A204.1 (cell line): ENCODE results near the gene PDCD7.
"Not testable (repeated sequence)": the region's sequence is repeated elsewhere in the genome, so short reads cannot be mapped to it uniquely, and the experiment has no call there.

Experiments
- FAIRE-seq: peaks from 2 replicates; lab custom pipeline; 2012; peaks lifted over from hg19 to GRCh38; lab: Jason Lieb, UNC

PDCD7 gene

GRCh38 chr15:65115542-65115941 is 18.1 kb downstream of the PDCD7 start:
- no peak for FAIRE-seq

DNA sequence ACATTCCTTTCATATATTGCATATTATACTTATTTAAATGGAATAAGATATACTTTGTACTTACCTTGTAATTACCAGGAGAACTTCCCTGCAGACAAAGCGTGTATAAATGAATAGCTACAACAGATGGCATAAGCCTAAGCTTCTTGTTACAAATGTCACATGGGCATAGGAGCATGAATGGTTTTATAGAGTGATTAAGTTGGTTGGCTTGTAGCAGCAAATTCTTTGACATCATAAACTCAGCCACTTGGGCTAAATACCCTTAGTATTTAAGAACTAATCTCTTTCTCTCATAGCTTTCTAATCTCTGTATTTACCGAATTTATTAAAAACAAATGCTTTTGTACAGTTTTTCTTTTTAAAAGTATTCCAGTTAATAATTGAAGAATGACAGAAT is 18.5 kb downstream of the PDCD7 start, which contains the start of gene UBAP1L:
TSS of gene UBAP1L (minus strand) at position 115 of the 400 bp plus-strand sequence. CDS start 8,985 bp downstream, outside the sequence.
- FAIRE-seq, result no peak

GRCh38 chr15:65110676-65111292 is 22.8 kb downstream of the PDCD7 start:
- no peak for FAIRE-seq

DNA sequence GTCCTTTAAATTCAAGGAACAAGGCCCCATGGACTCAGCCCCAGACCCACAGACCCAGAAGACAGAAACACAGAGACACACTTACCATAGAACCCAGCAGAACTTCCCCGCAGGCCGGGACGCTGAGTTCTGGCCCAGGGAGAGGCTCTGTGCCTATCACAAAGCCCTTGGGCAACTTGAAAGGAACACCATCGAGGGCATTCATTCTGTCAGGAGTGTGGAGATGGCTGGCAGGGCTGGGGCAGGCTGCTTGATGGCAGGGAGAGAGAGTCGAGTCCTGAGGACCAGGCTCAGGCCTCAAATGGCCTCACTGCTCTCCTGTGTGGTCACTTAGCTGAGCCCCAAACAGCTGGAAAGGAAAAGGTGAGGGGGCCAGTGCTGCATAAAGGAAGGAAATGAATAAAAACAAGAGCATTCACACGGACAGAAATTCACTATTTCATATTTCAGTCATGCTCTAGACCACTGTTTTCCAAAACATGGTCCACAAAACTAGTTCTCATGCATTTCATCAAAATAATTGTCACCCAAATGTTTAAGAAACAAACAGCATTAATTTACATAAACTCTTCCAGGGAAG is 27.5 kb downstream of the PDCD7 start:
- FAIRE-seq, result no peak

- no peak for FAIRE-seq
Measured at GRCh38 chr15:65105038-65105437, 28.6 kb downstream of the PDCD7 start.

- FAIRE-seq, result no peak
Measured at GRCh38 chr15:65102912-65103311, 30.7 kb downstream of the PDCD7 start.

- FAIRE-seq, result no peak
Measured at GRCh38 chr15:65101891-65102708, 31.5 kb downstream of the PDCD7 start.

DNA sequence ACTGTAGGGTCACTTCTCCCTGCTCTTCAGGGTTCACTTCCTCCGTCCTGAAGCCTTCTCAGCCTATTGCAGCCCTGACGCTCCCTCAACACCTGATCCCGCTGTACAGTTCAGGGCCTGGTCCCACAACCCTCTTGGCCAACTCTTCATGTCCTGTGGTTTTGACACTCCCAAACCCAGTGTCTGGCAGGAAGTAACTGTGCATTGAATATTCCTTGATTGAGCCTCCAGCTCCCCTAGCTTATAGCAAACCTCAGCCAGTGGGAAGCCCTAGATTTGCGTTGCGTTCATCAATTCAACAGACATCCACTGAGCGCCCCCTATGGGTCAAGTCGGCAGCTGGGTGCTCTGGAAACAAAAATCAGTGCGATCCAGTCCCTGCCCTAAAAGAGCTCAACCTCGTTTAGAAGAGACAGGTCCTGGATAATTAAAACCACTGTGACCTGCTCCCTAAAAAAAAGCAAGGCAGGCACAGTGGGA is 32.2 kb downstream of the PDCD7 start:
- no peak for FAIRE-seq

DNA sequence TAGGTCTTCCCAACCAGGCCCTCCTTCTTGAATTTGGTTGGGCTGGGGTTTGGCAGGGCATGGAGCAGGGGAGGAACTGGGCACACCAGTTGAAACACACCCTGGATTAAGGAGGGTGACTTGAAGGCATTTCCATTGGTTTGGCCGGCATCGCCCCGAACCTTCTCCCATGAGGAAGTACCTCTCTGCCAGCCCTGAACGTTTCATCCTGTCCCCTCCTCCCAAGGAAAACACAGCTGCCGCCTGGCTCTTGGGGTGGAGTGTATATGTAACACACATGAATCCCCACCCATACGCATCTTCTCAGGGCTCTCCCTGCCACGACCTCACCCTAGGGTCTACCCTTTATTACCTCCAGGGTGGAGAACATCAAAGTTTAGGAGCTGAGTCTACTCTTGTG is 33.2 kb downstream of the PDCD7 start:
- no peak for FAIRE-seq

DNA sequence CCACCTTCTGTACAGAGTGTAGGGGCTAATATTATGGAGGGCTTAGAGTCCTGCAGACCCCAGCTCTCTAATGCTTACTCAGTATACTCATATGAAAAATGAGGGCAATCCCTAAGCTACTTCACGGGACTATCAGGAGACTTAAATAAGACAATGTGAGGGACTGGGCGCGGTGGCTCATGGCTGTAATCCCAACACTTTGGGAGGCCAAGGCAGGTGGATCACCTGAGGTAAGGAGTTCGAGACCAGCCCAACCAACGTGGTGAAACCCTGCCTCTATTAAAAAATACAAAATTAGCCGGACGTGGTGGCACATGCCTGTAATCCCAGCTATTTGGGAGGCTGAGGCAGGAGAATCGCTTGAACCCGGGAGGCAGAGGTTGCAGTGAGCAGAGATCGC is 33.8 kb downstream of the PDCD7 start:
- FAIRE-seq, result not testable (repeated sequence)

DNA sequence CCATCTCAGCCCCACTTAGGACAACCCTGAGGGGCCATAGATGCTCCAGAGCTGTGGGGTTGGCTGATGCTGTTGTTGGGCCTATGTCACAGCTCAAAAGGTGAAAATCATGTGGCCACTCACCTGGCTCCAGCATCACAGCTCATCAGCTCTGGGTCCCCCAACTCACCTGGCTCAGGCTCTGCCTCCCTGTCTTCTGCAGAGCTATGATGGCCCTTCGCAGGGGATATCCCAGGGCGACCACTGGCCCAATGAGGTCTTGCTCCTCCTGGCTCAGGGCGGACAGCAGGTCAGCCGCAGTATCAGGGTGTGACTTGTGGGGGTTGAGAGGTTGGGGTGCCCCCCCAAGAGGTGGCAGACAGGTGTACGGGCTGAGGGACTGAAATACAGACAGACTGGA is 34.3 kb downstream of the PDCD7 start:
- FAIRE-seq, result no peak

DNA sequence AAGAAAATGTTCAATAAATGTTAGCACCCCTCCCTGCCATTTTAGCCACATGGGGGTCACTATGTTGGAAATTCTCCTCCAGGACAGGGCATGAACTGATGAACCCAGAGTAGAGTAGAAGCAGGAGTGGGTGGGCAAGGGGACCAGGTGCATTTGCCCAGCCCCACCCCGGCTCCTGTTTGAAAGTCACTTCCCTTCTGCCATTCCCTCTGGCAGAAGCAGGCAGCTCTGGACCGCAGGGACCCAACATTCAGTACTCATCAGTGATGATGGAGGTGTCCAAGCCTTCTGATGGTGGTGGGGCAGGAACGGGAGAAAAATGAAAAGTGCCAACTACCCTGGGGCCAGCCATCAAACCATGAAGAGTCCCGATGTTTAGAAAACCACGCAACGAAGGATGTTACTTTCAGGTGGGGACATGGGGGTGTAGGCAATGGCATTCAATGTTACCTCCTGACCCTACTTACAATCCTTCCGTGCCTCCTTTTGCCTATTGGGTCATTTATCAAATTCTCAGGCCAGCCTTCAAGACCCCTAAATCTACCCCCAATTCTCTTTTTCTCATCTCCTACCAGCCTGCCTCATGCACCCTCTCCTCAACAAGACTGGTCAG is 35.9 kb downstream of the PDCD7 start:
- FAIRE-seq, result no peak

DNA sequence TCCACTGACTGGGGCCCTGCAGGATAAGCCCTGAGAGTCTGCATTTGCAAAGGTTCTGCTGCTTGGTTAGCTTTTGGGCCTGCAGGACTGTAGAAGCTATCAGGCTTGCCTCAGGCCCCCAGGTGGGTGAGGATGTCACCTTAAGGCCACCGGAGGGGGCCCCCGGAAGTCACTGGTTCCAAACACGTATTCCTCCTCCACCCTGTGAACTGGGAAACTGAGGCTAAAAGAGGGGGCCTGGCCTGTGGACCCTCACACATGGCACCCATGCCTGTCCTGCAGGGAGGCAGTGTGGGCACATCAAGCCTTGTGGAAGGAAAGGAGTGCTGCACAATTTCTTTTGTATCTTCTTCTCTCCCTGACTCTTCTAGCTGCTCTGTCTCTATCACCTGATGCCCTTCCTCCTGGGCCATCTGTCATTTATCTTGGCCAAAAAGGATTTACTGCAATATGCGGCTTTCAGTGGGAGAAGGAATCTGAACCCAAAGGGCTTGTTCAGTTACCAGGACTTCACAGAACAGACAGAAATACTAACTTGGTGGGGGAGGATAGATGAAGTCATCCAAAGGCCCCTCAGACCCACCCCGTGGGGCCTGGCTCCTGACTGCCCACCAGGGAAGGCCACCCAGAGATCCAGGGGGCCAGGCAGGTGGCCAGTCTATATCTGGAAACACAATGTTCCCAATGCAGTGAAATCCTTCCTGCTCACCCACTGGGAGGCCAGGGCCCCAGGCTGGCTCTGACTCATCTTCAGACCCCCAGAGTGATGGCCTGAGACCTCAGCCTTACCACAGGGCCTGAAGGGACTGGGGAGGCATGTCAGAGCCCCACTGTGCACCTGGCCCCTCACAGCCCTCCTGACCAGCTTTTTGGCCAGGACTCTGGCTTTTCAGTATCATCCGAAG is 36.9 kb downstream of the PDCD7 start:
- FAIRE-seq, result no peak

GRCh38 chr15:65095747-65096104 is 37.9 kb downstream of the PDCD7 start:
- FAIRE-seq, result no peak

DNA sequence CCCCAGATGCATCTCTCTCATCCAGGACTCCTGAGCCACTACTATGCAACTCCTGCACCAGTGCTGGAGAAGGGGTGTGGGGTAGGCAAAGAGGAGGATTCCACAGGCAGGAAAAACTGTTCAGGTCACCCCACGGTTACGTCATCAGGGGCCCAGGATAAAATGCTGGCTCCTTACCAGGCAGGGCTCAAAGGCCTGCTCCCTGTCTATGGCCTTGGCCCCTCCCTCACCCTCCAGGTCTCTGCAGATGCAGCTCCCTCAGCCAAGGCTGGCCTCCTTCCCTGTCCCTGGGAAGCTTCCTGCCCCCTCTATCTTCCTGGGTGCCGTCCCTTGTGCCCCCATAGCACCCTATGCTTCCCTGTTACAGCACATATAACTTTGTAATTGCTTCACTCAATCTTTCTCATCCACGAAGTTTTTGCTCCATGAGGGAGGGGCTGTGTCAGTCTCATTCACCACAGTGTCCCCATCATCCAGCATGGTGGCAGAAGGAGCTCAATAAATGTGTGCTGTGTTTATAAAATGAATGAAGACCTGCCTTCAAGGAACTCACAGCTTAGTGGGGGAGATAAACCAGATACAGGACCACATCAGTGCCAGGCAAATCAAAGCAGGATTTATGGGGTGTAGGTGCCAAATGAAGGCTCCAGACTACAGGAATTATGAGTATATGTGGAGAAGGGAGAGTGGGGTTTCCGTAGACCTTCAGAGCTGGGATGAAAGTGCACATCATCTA is 38.4 kb downstream of the PDCD7 start:
- FAIRE-seq, result no peak

DNA sequence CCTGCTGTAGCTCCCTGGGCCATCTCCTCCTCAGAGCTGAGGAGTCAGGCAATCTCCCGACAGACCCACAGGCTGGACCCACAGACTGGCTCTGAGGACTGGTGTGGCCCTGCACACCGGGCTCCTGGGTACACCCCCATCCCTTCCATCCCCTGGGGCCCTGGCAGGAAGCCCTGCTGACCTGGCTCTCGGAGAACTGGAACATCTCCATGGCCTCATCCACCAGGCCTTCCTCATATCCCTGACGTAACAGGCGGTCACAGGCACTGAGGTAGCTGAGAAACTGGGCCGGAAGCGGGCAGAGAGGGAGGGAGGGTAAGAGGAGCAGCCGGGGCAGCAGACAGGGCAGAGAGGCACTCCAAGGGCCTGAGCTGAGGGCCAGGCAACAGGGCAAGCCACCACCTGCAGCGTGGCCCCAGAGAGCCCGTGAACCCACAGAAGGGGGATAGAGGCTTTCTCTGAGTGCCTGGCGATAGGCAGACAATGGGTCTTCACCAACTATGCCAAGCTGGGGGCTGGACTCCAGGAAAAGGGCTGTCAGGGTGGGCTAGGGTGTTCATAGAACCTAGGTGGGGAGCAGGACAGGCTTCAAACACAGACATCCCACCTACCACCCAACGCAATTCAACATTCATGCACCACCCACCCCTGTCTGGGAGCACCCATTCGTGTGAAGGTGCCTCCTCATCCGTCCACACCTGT is 39.2 kb downstream of the PDCD7 start:
- FAIRE-seq, result no peak

- not testable (repeated sequence) for FAIRE-seq
Measured at GRCh38 chr15:65093793-65094170, 39.8 kb downstream of the PDCD7 start.

DNA sequence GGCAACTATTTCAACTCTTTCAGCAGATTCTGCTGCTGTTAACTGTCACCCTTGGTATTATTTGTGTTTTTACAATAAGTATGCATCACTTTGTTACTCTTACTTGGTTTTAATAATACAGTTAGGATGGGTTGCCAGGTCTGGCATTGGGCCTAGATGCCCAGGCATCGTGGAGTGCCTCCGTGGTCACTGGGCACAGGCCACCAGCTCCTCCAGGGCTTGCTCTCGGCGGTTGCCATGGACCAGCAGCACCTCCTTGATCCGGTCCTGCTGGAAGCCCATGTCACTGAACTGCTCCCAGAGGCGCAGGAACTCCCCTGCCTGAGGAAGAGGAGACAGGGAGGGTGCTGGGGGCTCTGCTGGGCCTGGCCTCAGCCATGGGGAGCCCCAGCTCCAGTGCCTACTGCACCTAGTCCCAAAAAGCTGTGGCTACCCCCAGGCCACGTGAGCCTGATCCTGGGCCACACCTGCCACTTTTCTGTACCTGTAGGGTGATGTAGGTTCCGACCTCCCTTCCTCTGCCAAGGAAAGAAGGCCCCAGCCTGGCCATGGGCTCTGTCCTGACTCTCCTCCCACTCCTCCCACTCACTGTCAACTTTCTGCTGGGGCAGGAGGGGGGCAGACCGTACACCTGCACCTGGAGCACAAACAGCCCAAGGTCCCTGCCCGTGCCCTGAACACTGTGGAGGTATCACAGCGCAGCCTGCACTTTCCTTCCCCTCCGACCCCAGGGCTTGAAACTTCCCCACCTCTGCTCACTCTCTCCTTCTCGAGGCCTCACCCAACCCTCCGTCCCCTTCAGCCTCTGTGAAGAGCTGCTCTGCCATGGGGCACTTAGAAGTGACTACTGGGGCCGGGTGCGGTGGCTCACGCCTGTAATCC is 40.5 kb downstream of the PDCD7 start:
- no peak for FAIRE-seq

- FAIRE-seq, result no peak
Measured at GRCh38 chr15:65091946-65092770, 41.5 kb downstream of the PDCD7 start.
